HG02981 (cell line): ENCODE results near the gene CACNA1C.

Experiments
- ATAC-seq: cut with Tn5 transposase; IDR thresholded peaks from one replicate; pipeline ENCODE4 v1.9.1; 2021; ENCODE audit warnings: mild to moderate bottlenecking, moderate library complexity; ENCODE audit not compliant: unreplicated experiment

CACNA1C gene

GRCh38 chr12:2644683-2645405 is 592.1 kb downstream of the CACNA1C start:
- ATAC-seq, result no peak

- ATAC-seq, result no peak
Measured at GRCh38 chr12:2645460-2645859, 592.7 kb downstream of the CACNA1C start.

GRCh38 chr12:2646341-2646740 is 593.6 kb downstream of the CACNA1C start:
- ATAC-seq, result no peak

GRCh38 chr12:2647186-2647585 is 594.4 kb downstream of the CACNA1C start:
- no peak for ATAC-seq

DNA sequence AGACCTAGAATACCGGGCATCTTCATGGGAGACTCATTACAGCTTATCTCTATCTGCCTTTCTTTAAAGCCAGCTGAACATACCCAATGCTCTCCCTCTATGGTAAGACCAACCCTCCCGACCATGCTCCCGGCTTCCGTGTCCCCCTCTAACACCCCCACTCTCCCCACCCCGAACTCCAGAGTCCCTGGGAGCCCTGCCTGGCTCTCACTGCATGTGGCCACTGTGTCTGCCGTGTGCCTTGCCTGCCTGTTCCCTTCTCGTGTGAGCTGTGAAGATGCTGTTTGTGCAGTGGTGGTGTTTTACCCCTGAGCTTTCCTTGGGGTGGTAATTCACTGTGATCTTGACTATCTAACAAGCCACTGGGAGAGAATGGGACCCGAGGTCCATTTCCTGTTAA is 595.6 kb downstream of the CACNA1C start:
- ATAC-seq, result no peak

DNA sequence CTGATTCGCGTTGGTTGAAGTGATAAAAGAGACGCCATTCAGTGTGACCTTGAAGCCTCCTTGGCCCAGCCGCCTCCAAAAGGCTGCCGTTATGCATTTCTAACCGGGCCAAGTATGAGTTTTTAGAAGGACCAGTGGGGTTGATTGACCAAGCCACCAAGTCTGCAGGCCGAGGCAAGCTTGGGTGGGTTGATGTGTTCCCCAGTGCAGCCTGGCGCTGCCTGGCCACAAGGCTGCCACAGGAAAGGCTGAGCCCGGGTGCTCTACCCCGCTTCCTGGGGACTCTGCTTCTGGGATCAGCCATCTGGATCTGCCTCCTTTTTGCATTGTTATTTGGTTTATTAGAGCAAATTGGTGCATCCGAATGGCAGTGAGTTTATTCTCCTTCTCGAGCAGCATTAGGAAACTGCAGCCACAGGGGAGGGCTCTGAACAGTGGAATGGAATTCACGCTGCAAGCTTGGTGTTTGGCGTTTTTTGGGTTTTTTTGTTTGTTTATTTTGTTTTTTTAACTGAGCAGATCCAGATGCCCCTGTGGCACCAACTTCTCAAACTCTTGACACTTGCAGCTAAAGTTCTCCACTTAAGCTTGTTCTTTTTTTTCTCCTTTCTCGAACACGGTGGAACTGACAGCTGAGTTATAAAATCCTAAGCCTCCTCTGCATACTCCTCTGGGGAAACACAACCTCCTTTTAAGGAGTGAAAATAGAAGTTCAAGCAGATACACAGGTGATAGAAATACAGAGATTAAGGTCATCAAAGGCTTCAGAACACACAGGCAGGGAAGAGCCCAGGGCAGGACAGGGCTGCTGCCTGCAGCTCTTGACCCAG is 596.6 kb downstream of the CACNA1C start:
- no peak for ATAC-seq

GRCh38 chr12:2650261-2651067 is 597.7 kb downstream of the CACNA1C start:
- no peak for ATAC-seq

- ATAC-seq, result no peak
Measured at GRCh38 chr12:2651068-2651965, 598.5 kb downstream of the CACNA1C start.

DNA sequence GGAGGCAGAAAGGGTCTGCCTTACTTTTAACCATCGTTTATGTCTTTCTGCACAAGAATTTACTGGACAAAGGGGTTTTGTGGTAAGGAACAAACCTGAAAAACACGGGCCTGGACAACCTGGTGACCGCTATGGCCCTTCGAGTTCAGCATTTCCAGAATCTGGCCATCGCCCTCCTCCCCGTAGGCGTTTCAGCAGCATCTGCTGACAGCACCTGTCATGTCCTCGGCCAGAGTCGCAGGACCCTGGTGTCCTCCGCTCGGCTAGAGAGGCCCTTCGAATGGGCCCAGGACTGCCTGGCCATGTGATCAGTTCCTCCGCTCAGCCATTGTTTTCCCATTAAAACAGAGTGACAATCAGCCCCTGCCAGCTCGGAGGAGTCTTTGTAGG is 599.2 kb downstream of the CACNA1C start:
- ATAC-seq, result no peak

GRCh38 chr12:2652401-2653081 is 599.8 kb downstream of the CACNA1C start:
- ATAC-seq, result no peak

DNA sequence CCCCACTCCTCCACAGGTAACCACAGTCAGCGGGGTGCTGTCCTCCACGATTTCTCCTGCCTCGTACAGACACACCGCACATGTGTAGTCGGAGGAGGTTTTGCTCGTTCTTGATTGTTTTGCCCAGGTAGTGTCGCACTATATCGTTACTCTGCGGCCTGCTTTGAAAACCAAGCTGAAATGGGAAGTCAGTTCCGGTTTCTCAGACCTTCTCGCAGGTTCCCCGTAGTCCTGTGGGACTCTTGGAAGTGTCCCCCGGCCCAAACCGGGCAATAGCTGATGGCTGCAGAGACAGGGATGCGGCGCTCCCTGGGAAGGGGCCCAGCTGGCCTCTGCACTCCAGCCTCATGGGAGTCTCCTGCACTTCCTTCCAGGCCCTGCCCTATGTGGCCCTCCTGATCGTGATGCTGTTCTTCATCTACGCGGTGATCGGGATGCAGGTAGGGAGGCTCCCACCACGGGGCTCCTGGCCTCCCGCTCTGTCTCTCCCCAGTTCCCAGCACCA is 600.7 kb downstream of the CACNA1C start:
- ATAC-seq, result no peak

DNA sequence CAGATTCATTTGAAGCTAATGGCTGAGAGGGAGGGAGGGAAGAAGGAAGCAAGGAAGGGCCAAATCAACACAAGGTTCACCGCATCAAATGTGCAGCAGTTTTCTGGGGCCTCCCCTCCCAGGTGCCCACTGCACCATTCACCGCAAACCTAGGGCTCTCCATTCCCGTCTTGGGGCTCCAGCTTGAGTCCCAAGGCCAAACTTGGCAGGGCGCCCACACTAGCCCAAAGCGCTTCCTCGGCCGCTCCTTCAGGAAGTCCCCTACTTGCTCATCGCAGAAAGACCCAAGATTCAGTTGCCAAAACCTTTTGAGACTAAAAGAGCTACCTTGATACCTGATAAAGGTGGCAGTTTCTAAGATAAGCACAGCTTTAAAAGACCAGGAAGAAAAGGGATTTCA is 601.5 kb downstream of the CACNA1C start:
- no peak for ATAC-seq

GRCh38 chr12:2654741-2655140 is 602.0 kb downstream of the CACNA1C start:
- ATAC-seq, result no peak

DNA sequence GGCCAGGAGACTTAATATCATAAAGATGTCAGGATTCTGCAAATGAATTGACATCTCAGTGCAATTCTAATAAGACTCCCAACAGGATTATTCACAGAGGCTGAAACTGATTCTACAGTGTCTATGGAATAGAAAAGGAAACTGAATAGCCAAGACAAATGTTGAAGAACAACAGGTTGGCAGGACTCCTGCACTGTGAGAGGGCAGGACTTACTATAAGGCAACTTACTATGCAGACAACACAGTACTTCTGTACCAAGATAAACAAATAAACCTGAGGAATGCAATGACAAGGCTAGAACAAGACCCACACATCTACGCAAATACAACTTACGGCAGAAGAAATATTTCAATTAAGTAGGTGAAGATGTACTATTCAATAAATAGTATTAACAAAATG is 609.7 kb downstream of the CACNA1C start:
- no peak for ATAC-seq

DNA sequence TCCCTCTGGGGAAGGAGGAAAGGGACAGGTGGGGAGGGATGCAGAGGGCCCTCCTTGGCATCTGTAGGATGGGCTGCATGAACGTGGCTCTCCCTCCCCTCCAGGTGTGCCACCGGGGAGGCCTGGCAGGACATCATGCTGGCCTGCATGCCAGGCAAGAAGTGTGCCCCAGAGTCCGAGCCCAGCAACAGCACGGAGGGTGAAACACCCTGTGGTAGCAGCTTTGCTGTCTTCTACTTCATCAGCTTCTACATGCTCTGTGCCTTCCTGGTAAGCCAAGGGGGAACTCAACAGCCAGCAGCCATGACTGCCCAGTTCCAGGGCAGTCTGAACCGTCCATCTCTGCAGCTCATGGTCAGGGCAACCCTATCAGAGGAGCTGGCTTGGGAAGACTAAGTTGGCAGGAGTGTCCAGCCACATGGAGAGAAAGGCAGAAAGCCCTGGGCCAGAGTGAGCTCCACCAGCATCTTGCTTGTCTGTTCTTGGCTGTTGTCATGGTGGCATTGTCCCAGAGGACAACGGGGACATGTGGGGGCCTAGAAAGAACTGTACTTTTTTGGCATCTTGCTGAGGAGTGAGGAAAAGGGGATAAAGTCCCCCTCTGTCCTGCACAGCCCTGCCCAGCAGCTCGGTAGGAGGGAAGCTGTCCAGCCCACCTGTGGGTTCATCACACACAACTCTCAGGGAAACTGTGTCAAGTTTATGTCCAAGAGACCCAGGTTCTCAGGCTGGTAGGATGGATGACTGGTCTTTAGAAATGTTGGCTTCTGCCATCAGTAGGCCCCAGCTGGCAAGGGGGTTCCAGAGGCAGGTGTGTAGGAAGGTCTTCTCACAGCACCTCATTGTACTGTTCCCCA is 612.2 kb downstream of the CACNA1C start:
- ATAC-seq, result no peak

GRCh38 chr12:2666411-2666810 is 613.6 kb downstream of the CACNA1C start:
- ATAC-seq, result no peak

GRCh38 chr12:2666846-2667245 is 614.1 kb downstream of the CACNA1C start:
- ATAC-seq, result no peak

GRCh38 chr12:2667716-2668440 is 615.1 kb downstream of the CACNA1C start:
- ATAC-seq, result no peak
